ENCODE data around the gene TBL2. TPM values are rescaled to one million over a fixed set of nuclear protein-coding genes. Genes with fewer than 3 reads are reported as not detected.
A peak's percentile ranks its signal among the peaks of the same experiment; 100 is the strongest.

Gene TBL2
- total and polyA plus RNA-seq, 2 of the 4 experiments (the other 2 are of a cell fraction): 72.6 to 94.1 TPM

- Histone ChIP-seq H2BK5ac (ENCODE audit: low read depth, low read length, poor library complexity, severe bottlenecking) (no peak overlapping the region), H2BK20ac (ENCODE audit: low read depth, low read length) (no peak overlapping the region), H3K56ac (ENCODE audit: extremely low read depth, insufficient read depth, low read length) (no peak overlapping the region), H4K20me1 (ENCODE audit: insufficient read depth, low read length) (no peaks in the 10 kb centered on the region; the same call in 1 of the 2 replicates), H3K4me2 (ENCODE audit: low read depth, low read length) (no peak overlapping the region), H2AK5ac (ENCODE audit: low read depth, low read length) (no peak overlapping the region), H3K9me3 (ENCODE audit: control insufficient read depth, insufficient read depth, low read length) (no peaks in the 10 kb centered on the region), H3K9ac (ENCODE audit: low read depth, low read length) (no peak overlapping the region), H4K5ac (ENCODE audit: low read depth, low read length) (no peak overlapping the region), H3K4ac (ENCODE audit: low read depth, low read length) (no peak overlapping the region), H3K9me1 (ENCODE audit: insufficient read depth, low read length) (no peaks in the 10 kb centered on the region; the same call in 1 of the 2 replicates), H2AFZ (replicated peaks; ENCODE audit: low read length, poor library complexity) (no peak overlapping the region), H3K18ac (ENCODE audit: low read depth, low read length) (no peak overlapping the region), H3K27ac (ENCODE audit: insufficient read depth, low read length) (no peak overlapping the region), H3K23ac (ENCODE audit: low read depth, low read length) (no peak overlapping the region), H2BK15ac (ENCODE audit: low read depth, low read length) (no peak overlapping the region), H3K4me1 (ENCODE audit: control insufficient read depth, insufficient read depth, low read length) (no peaks in the 10 kb centered on the region), H4K8ac (ENCODE audit: low read depth in 2 of 2, low read length in 2 of 2) (no peak overlapping the region), H3K14ac (replicated peaks; ENCODE audit: low read depth, low read length) (0 out of 2 replicates have a peak overlapping the region, but pooled peaks have one; percentile 22), H3K36me3 (ENCODE audit: control insufficient read depth, insufficient read depth, low read length) (no peaks in the 10 kb centered on the region), H3K4me3 (ENCODE audit: insufficient read depth, low read depth, low read length) (no peak overlapping the region), H2AK9ac (replicated peaks; ENCODE audit: low read depth, low read length, poor library complexity) (peak overlapping the region; percentile 5), H2BK120ac (ENCODE audit: low read depth, low read length) (no peak overlapping the region), H3K27me3 (ENCODE audit: control insufficient read depth, insufficient read depth, low read length) (peaks cover 27% of the 10 kb centered on the region), H3K79me1 (ENCODE audit: low read depth in 1 of 2, low read length in 2 of 2) (no peaks in the 10 kb centered on the region), H4K91ac (ENCODE audit: insufficient read depth, low read depth, low read length) (no peak overlapping the region)
- no TSS peak for BruUV-seq (replicated peaks)
- POLR2A ChIA-PET (ENCODE audit: unreplicated experiment): no interaction called here
- dilution Hi-C loops (cut with HindIII; ENCODE audit: low sequenced_read_pairs, unreplicated experiment) (no loop called here), in situ Hi-C loops (cut with MboI; ENCODE audit: low sequenced_read_pairs) (loop anchor here (10.0 kb wide), 1 partner anchor 241 kb away; no protein-coding TSS in a partner anchor), intact Hi-C loops (cut with micrococcal nuclease) (loop anchor here (2.0 kb wide), 1 partner anchor 53 kb away; the partner anchor contains the start of gene VPS37D)
- 60% methylated on average over 1 of the region's 14 CpGs; no CpG with 5 or more reads in 1 of the 2 experiments for WGBS, 2 experiments (ENCODE audit: extremely low coverage in 2 of 2, insufficient read length in 1 of 2)
- DNase-seq (no peak), ATAC-seq (ENCODE audit: low read depth) (no peak)
- CTCF ChIA-PET: interaction anchor here (0.8 kb wide), 1 partner anchor 54 kb away, joined by 3 read pairs; no protein-coding TSS in a partner anchor
- TF ChIP-seq USF2 (IDR thresholded peaks at IDR 0.05; ENCODE audit: low read depth, low read length) (no peak), MXI1 (IDR thresholded peaks at IDR 0.05; ENCODE audit: borderline replicate concordance, low read depth, low read length) (no peak), MAZ (IDR thresholded peaks at IDR 0.05; ENCODE audit: borderline replicate concordance, low read depth, low read length) (no peak), RAD21 (IDR thresholded peaks at IDR 0.05; ENCODE audit: low read length) (no peak), RFX5 (IDR thresholded peaks at IDR 0.05; ENCODE audit: low read depth, low read length) (no peak), SMC3 (IDR thresholded peaks at IDR 0.05; ENCODE audit: low read depth, low read length) (no peak), CEBPB (IDR thresholded peaks at IDR 0.05; ENCODE audit: low read depth, low read length) (no peak), MAFK (IDR thresholded peaks at IDR 0.05; ENCODE audit: low read depth, low read length) (no peak), CHD1 (IDR thresholded peaks at IDR 0.05; ENCODE audit: low read depth, low read length) (no peak), FOS (IDR thresholded peaks at IDR 0.05; ENCODE audit: low read depth, low read length) (no peak), CTCF (conservative IDR thresholded peaks at IDR 0.05; ENCODE audit: low read depth, low read length) (no peak), NFE2L2 (IDR thresholded peaks at IDR 0.05; ENCODE audit: low read depth, low read length) (no peak), BHLHE40 (IDR thresholded peaks at IDR 0.05; ENCODE audit: low read depth, low read length) (no peak), POLR2A (IDR thresholded peaks at IDR 0.05; ENCODE audit: low read depth, low read length) (no peak), ELK1 (IDR thresholded peaks at IDR 0.05; ENCODE audit: borderline replicate concordance, low read depth, low read length) (no peak)
These were observed 35.8 kb upstream of the TBL2 start for GRCh38 chr7:73613954-73614735.

All from IMR-90 (cell line).